ENCODE data around the gene BIRC7.

Gene BIRC7, protein sequence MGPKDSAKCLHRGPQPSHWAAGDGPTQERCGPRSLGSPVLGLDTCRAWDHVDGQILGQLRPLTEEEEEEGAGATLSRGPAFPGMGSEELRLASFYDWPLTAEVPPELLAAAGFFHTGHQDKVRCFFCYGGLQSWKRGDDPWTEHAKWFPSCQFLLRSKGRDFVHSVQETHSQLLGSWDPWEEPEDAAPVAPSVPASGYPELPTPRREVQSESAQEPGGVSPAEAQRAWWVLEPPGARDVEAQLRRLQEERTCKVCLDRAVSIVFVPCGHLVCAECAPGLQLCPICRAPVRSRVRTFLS

DNA sequence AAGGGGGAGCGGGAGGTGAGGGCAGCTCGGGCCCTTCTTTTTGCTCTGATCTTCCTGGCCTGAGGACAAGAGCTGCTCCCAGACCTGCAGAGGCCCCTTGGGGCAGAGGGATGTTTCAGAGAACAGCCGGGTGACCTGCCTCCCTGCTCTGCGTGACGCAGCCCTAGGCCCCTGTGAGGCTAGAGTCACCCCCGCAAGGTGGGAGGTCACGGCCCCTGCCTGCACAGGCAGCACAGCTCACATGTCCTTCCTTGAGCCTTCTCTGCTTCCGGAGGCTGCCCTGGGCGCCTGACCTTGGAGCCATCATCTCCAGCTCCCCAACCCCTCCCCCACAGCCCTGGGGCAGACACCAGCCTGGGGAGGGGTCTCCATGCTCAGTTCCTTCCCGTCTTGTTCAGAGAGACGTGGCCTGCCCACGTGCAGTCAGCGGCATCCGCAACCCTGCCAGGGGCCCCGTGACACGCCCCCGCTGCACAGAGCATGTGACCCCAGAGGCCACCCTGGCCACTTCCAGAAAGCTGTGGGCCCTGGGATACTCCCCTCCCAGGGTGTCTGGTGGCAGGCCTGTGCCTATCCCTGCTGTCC is at the start of gene BIRC7:
BIRC7 (plus strand) TSS at position 507 of the 585 bp plus-strand sequence. CDS start 192 bp downstream, outside the sequence.
- no peak for DNase-seq

DNA sequence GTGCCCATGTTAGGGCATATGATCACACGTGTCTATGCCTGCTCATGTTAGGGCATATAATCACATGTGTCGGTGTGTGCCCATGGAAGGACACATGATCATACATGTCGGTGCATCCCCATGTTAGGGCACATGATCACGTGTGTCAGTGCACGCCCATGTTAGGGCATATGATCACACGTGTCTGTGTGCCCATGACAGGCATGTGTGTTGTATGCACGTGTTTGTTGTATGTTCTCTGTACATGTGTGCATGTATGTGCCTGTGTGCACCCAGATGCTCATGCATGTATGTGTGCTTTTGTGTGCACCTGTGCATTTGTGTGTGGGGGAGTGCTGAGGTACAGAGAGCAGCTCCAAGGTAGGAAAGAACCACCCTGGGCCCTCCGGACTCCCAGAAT is 49.6 kb upstream of the BIRC7 start:
- DNase-seq: no peak

DNA sequence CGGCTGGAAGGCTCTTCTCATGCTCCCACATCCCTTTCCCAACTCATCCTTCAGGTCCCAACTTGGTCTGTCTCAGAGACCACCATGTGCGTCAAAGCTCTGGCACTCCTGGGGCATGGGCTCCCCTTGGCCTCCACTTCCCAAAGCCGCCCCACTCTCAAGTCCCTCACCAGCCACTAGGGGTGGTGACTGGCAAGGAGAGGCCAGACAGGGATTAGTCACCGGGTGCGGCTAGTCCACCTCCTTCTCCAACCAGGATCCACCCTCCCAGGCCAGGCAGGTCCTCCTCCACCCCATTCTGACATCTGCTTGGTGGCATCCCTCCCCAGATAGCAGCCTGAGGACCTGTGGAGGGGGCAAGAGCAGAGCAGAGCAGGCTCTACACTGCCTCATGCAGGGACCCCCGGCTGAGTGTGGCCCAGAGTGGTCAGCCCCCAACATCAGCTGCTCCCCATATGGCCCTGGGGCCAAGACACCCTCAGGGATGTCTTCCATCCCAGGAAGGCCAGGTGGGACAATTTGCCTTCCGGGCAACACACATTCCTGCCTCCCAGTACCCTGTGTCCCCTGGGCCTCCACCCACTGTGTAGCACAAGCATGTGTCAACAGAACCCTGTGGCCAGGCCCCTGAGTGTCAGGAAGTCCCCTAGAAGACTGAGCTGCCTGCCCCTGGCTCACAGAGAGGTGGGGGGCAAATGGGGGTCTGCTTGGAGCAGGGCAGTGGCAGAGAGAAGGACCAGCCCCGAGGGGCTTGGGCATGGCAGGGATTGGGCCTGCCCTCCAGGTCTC is 49.0 kb upstream of the BIRC7 start:
- no peak for DNase-seq

- DNase-seq: no peak
These were observed 48.2 kb upstream of the BIRC7 start for GRCh38 chr20:63187338-63188158.

DNA sequence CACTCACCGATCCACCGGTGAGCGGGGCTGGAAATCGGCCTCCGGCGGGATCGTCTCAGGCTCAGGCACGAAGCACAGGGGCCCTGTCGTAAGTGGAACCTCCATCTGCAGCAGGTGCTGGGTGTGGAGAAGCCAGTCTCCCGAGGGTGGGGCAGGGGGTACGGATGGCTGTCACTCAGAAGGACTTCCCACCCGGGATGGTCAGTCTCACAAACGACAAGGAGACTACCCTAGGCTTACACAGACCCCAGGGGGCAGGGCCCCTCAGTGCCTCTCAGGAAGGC is 47.6 kb upstream of the BIRC7 start:
- no peak for DNase-seq

- no peak for DNase-seq
These were observed 46.9 kb upstream of the BIRC7 start for GRCh38 chr20:63188641-63189321.

- no peak for DNase-seq
These were observed 46.4 kb upstream of the BIRC7 start for GRCh38 chr20:63189322-63189642.

DNA sequence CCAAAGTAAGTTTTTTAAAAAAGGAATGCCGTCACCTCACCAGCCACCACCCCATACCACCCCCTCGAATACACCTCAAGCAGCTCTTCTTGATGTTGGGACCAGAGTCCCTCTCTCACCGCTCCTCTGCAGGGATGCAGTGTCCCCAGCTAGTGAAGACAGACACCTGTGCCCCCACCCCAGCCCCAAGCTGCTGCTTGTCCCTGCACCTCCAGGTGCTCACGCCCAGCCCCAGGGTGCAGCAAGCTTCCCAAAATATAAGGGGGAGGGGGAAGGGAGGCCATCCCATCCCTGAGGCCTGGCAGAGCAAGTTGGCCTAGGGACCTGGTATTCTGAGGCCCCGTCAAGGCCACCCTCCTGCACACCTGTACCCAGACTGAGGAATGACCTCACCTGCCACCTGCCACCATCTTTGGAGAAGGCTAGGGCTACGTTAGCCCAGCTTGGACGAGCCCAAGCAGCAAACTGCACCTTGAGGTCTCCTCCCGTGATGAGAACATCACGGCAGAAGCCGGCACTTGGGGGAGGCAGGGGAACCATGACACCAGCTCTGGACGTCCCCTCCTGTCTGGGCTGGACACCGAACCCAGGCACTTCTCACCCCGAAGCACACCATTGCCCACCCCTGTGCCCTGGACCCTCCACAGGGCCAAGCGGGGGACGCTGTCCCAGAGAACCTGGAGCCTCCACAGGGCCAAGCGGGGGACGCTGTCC is 45.7 kb upstream of the BIRC7 start:
- no peak for DNase-seq

- no peak for DNase-seq
These were observed 44.9 kb upstream of the BIRC7 start for GRCh38 chr20:63190828-63191227.

- no peak for DNase-seq
These were observed 44.3 kb upstream of the BIRC7 start for GRCh38 chr20:63191400-63191799.

GRCh38 chr20:63192721-63193120 is 43.0 kb upstream of the BIRC7 start:
- DNase-seq: no peak

GRCh38 chr20:63194007-63194796 is 41.5 kb upstream of the BIRC7 start:
- DNase-seq: no peak

GRCh38 chr20:63194797-63195173 is 40.9 kb upstream of the BIRC7 start:
- DNase-seq: no peak

GRCh38 chr20:63196768-63197470 is 38.8 kb upstream of the BIRC7 start:
- DNase-seq: no peak

DNA sequence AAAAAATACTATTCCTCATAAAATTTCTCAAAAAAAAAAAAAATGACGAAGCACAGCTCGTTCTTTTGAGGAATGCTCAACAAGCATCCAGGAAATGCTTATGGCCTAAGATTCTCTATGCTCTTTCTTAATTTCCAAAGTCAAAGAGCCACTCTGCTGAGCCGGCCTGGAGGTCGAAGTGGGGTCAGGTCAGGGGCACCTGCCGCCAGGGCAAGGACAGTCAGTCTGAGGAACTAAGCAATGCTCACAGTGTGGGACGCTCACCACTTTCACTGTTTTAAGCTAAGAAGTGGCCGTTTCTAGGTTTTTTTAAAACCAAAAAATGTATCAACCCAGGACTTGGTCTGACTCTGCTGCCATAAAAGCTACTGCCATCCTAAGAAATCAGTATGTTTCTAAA is 37.1 kb upstream of the BIRC7 start:
- DNase-seq: no peak

GRCh38 chr20:63202021-63202420 is 33.7 kb upstream of the BIRC7 start:
- DNase-seq: no peak

DNA sequence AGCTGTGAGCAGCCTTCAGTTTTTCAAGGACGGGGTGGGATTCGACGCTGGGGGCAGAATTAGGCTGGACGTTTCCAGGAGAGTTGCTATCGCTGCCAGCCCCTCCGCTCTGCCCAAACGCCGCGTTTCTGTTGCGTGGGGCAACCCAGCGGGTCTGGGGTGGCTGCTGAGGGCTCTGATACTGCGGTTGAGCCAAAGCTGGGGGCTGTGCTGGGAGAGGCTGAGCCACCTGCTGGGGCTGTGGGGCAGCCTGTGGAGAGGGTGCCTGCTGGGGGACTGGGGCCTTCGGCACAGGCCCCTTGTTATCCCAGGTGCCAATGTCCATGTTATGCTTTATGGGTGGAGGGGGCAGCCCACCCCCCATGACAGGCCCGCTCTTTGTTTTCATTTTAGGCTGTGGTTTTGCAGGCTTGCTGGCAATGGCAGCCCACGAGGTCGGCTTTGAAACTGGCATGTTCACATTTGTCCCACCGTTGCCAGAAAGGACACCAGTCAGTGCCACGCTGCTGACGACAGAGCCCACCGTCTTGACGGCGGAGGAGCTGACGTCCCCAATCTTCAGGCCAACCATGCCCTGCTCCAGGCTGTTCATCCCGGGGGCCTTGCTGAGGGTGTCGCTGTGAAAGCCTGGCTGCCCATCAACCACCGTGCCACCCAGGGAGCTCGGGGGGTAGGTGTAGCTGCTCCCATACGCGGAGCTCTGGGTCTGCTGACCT is 32.7 kb upstream of the BIRC7 start:
- no peak for DNase-seq

DNA sequence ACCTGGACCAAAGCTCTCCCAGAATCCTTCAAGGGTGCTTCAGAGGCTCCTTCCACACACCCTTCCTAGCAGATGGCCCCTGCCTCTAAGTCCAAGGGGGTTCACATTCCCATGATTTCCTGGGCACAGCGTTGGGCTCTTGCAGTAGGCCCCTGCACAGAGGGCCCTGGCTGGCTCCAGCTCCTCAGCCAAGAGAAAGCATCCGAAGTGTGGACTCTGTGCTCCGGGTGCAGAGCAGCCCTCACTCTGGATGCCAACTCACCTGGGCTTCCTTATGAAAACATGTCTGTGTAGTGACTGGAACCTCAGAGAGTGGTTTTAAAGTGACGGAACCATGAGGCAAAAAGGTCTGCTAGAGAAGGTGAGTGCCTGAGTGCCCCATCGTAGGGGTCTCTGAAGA is 31.3 kb upstream of the BIRC7 start:
- DNase-seq: no peak

- DNase-seq: no peak
These were observed 29.8 kb upstream of the BIRC7 start for GRCh38 chr20:63205896-63206295.

- no peak for DNase-seq
These were observed 28.8 kb upstream of the BIRC7 start for GRCh38 chr20:63206878-63207277.
